ENCODE results near the gene PML. TPM values are rescaled to one million over a fixed set of nuclear protein-coding genes. Genes with fewer than 3 reads are reported as not detected.
A peak's percentile ranks its signal among the peaks of the same experiment; 100 is the strongest.
"Not testable (repeated sequence)": the region's sequence is repeated elsewhere in the genome, so short reads cannot be mapped to it uniquely, and the experiment has no call there.

Gene PML
- total RNA-seq, 1 experiment from 2014 or later, result 24.6 TPM

DNA sequence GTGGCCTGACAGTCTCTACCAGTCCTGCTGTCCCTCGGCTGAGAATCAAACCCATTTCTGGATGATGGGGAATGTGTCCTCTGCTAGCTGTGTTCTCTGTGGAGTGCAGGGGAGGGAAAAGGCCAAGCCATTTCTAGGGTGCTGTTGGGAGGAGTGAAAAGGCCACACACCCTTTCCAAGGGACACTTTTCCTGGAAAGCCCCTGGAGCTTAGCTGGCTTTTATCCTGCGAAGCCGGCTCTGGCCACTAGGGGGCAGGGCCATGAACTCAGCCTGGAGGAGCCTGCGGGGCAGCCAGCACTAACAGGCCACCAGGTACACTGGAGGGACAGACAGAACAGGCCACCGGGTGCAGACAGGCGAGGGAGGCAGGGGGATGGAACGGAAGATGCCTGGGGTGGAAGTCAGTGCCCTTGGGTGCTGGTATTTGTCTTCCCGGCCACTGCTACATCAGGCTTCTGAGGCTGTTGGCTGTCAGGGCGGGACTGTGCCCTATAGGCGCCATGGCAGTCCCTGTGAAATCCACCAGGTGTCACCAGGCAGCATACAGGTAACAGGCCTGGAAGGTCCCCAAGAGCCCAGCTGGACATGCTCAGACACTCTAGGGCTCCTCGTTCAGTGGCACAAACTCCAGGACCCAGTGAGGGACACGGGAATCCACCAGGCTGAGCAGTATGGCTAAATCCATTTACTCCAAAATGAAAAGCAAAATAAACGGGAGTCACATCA is 71.3 kb downstream of the PML start:
- TF ChIP-seq CTCF (conservative IDR thresholded peaks at IDR 0.05), result peak; percentile 68
- not testable (repeated sequence) for H3T11ph ChIP-seq (ENCODE audit: low read length); DNase-seq; H3K14ac ChIP-seq (ENCODE audit: insufficient read depth, low read length); H3K27ac Mint-ChIP-seq; H3K23me2 ChIP-seq (ENCODE audit: insufficient read length, low read depth, low read length, poor library complexity, severe bottlenecking); H3K79me2 ChIP-seq (ENCODE audit: insufficient read depth, low read length); H2BK15ac ChIP-seq (ENCODE audit: low read depth, low read length); H4K91ac ChIP-seq (ENCODE audit: insufficient read length, low read depth, low read length); H3K9me3 Mint-ChIP-seq; H3K56ac ChIP-seq (ENCODE audit: insufficient read length, low read depth, low read length); H4K8ac ChIP-seq (replicated peaks; ENCODE audit: insufficient read length, low read depth, low read length); H2BK120ac ChIP-seq (ENCODE audit: low read depth, low read length, poor library complexity, severe bottlenecking); H3K18ac ChIP-seq (ENCODE audit: insufficient read length, low read depth, low read length); H2AFZ ChIP-seq (ENCODE audit: low read length); H3K4ac ChIP-seq (ENCODE audit: low read depth, low read length); H4K5ac ChIP-seq (ENCODE audit: insufficient read length, low read depth, low read length); H3K27me3 ChIP-seq (ENCODE audit: insufficient read depth, low read length); H3K36me3 Mint-ChIP-seq (ENCODE audit: insufficient read depth in 1 of 3, low read depth in 3 of 3); H3K23ac ChIP-seq (ENCODE audit: insufficient read length, low read depth, low read length); H2BK20ac ChIP-seq (ENCODE audit: low read depth, low read length, poor library complexity, severe bottlenecking); H2BK5ac ChIP-seq (ENCODE audit: insufficient read length, low read length); H3K4me2 ChIP-seq (ENCODE audit: insufficient read depth, insufficient read length, low read length); H3K79me1 ChIP-seq (ENCODE audit: insufficient read depth, low read depth, low read length, poor library complexity, severe bottlenecking); H3K27ac ChIP-seq (ENCODE audit: insufficient read length, low read depth, low read length); H3K4me3 Mint-ChIP-seq; H3K9me3 ChIP-seq (ENCODE audit: control insufficient read depth, low read depth, low read length); H3K4me1 ChIP-seq (ENCODE audit: insufficient read depth, low read length); H3K27me3 Mint-ChIP-seq (ENCODE audit: low read depth); H3K9ac ChIP-seq (ENCODE audit: extremely low read depth, insufficient read length, low read length); H2BK12ac ChIP-seq (ENCODE audit: insufficient read length, low read depth, low read length); H3K4me1 Mint-ChIP-seq; H2AK5ac ChIP-seq (ENCODE audit: insufficient read length, low read length); H4K20me1 ChIP-seq (ENCODE audit: control insufficient read depth, insufficient read depth, insufficient read length)
- no CpG with 5 or more reads among the region's 13 CpGs for WGBS (ENCODE audit: extremely low coverage, insufficient read length, low lambda C conversion rate)

- H3K27me3 Mint-ChIP-seq (ENCODE audit: low read depth); H2BK120ac ChIP-seq (ENCODE audit: low read depth, low read length, poor library complexity, severe bottlenecking); H3K27me3 ChIP-seq (ENCODE audit: insufficient read depth, low read length); H4K20me1 ChIP-seq (ENCODE audit: control insufficient read depth, insufficient read depth, insufficient read length); H2BK15ac ChIP-seq (ENCODE audit: low read depth, low read length); H3K36me3 Mint-ChIP-seq (ENCODE audit: insufficient read depth in 1 of 3, low read depth in 3 of 3); H2AK5ac ChIP-seq (ENCODE audit: insufficient read length, low read length); H3K4me1 ChIP-seq (ENCODE audit: insufficient read depth, low read length); H3K9ac ChIP-seq (ENCODE audit: extremely low read depth, insufficient read length, low read length); DNase-seq; H3K79me1 ChIP-seq (ENCODE audit: insufficient read depth, low read depth, low read length, poor library complexity, severe bottlenecking); H2BK20ac ChIP-seq (ENCODE audit: low read depth, low read length, poor library complexity, severe bottlenecking); H3K4me3 Mint-ChIP-seq; H3K27ac ChIP-seq (ENCODE audit: insufficient read length, low read depth, low read length); H3K23me2 ChIP-seq (ENCODE audit: insufficient read length, low read depth, low read length, poor library complexity, severe bottlenecking); H2BK5ac ChIP-seq (ENCODE audit: insufficient read length, low read length); H3K9me3 Mint-ChIP-seq; H3K4me2 ChIP-seq (ENCODE audit: insufficient read depth, insufficient read length, low read length); H2BK12ac ChIP-seq (ENCODE audit: insufficient read length, low read depth, low read length); H3K79me2 ChIP-seq (ENCODE audit: insufficient read depth, low read length); H3K4me1 Mint-ChIP-seq; H2AFZ ChIP-seq (ENCODE audit: low read length); H3K14ac ChIP-seq (ENCODE audit: insufficient read depth, low read length); H3K18ac ChIP-seq (ENCODE audit: insufficient read length, low read depth, low read length); H4K8ac ChIP-seq (replicated peaks; ENCODE audit: insufficient read length, low read depth, low read length); H4K5ac ChIP-seq (ENCODE audit: insufficient read length, low read depth, low read length); H3K23ac ChIP-seq (ENCODE audit: insufficient read length, low read depth, low read length); H3T11ph ChIP-seq (ENCODE audit: low read length); H3K4ac ChIP-seq (ENCODE audit: low read depth, low read length); H3K56ac ChIP-seq (ENCODE audit: insufficient read length, low read depth, low read length); H3K9me3 ChIP-seq (ENCODE audit: control insufficient read depth, low read depth, low read length); H4K91ac ChIP-seq (ENCODE audit: insufficient read length, low read depth, low read length); H3K27ac Mint-ChIP-seq: not testable (repeated sequence)
- no CpG with 5 or more reads among the region's 6 CpGs for WGBS (ENCODE audit: extremely low coverage, insufficient read length, low lambda C conversion rate)
These were observed 77.1 kb downstream of the PML start for GRCh38 chr15:74071645-74072044.

Data from H9 (cell line).